Activated T-helper 9 cell treated with anti-CD3 and anti-CD28 coated beads, Interleukin-2, amount 50 U/mL, for 16 hours (primary cell): ENCODE measurements around the gene MAMDC4.

Source experiments
- DNase-seq: peaks from one replicate; pipeline ENCODE4 v3.0.0-alpha.2; 2020; ENCODE audit warnings: low read depth

The MAMDC4 gene

DNA sequence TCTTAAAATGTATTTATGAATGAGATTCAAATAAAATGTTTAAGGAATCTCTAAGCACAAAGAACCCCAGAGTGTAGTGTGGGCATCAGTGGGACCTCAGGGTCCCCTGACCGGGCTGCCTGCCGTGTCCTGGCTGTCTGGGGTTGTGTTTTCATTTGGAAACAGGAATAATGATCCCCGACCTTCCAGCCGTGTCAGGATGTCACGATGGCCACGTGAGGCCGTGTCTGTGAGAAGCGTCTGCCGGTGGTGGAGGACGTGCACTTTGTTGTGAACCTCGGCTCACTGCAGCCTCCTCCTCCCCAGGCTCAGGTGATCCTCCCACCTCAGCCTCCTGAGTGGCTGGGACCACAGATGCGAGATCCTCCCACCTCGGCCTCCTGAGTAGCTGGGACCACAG is 38.5 kb downstream of the MAMDC4 start:
- DNase-seq = no peak

DNA sequence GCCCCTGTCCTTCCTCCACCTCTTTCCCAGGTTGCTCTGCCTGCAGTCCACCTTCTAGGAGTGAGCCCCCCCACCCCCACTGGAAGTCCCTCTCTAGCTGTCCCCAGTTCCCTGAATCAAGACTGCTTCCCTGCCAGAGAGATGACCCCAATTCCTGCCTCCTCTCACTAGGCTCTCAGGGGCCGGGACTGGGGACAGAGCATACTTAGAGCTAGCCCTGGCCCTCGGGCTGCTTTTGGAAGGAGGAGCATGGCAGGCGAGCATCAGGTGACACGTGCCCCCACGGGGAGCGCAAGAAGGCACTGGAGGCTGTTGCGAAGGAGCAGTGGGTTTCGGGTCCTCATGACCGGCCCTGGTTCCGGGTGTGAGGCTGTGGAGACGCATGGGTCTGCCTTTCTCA is 43.9 kb downstream of the MAMDC4 start:
- DNase-seq = no peak

DNA sequence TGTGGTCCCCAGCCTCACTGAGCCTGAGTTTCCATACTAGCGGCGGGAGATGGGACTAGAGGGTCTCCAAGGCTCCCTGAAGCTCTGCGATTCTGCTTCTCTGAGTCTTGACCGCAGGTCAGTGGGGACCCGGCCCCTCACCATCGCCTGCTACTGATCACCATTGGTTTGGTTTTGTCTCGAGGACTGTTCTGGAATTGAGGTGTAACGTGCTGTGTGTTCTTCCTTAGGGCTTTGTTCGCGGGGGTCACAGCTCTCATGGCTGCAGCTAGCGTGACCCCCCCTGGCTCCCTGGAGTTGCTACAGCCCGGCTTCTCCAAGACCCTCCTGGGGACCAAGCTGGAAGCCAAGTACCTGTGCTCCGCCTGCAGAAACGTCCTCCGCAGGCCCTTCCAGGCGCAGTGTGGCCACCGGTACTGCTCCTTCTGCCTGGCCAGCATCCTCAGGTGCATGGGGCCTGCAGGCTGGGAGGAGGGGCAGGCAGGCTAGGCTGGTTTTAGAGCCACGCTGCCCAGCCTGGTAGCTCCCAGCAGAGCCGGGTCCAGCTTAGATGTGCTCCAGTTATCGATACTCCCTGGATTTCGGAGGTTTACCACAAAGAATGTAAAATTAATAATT is 46.4 kb downstream of the MAMDC4 start:
- no peak for DNase-seq

DNA sequence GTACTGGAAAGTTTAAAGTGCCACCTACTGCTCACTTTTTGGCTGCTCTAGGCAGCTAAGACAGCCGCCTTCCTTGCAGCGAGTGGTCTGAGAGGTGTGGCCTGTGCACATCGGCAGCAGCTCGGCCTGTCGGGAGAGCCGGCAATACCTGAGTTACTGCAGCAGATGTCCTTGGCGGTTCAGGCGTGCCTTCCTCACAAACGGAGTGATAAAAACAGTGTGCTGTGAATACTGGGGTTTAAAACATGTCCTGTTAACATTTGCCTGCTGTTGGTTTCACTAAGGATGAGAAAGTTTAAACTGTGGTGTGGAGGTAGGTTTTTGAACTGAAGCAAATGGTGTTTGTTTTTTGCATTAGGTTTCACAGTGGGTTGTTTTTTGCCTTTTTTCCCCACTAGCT is 47.0 kb downstream of the MAMDC4 start:
- no peak for DNase-seq

DNA sequence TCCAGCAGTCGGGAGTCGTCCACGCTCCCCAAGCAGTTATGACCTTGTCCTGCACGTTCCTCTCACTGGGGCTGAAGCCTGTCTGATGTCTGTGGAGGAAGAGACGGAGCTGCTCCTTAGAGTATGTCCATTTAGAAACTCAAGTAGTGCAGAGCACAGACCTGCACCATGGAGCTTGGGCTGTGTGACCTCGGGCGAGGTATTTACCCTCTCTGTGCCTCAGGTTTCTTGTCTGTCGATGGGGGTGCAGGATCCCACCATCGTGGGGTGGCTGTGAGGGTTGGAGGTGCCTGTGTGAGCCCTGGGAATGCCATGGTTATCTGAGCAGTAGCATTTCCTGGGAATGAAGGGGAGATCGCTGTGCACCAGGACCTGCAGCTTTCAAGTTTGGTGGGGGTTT is 48.4 kb downstream of the MAMDC4 start:
- DNase-seq = no peak

DNA sequence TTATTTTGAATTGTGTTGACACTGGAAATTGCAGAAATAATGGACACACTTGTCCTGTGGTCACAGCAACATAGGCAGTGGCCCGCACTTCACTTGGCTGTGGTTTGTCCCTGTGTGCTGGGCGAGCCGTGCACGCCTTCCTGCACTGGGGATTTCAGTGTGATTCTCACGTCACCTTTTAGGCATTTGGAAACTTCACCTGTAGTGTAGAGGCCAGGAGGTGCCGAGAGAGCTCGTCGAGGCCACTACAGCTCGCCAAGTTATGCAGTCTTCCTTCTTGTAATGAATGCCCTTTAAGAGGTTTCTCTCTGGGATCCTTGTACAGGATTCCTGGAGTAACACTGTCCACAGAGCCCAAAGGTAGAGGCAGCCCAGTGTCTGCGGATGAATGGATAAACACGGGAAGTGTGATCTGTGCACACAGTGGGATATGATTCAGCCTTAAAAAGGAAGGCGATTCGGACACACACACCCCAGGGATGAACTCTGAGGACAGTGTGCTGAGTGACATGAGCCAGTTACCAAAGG is 48.9 kb downstream of the MAMDC4 start:
- no peak for DNase-seq

DNA sequence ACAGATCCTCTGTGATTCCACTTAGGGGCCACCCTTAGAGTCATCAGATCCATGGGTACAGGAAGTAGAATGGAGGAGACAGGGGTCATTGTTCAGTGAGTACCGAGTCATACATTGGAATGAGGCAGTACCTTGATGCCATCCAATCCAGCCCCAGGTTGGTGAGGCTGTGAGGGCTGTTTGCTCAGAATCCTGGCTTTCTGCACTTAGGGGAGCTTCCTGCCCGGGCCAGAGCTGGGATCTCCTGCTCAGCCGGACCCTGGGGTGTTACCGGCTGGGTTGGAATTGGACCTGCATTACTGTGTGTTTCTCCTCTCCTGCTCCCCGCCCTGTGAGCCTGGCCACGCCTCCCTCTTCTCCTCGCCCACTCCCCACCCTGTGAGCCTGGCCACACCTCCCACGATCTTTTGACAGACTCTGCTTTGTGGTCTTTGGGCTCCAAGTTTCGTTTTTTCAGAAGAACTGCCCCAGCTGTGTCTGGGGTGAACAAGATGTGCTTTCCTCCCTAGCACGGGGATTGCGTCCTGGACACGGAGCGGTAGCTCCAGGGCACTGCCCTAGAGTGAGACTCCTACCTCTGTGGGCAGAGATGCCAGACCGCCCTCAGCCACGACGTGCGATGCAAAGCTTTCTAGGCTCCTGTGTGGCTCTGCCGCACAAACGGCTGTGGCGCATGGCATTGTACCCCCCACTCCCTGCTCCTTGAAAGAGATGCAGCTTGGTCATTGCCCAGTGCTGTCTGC is 49.5 kb downstream of the MAMDC4 start:
- DNase-seq = peak; percentile 70

DNA sequence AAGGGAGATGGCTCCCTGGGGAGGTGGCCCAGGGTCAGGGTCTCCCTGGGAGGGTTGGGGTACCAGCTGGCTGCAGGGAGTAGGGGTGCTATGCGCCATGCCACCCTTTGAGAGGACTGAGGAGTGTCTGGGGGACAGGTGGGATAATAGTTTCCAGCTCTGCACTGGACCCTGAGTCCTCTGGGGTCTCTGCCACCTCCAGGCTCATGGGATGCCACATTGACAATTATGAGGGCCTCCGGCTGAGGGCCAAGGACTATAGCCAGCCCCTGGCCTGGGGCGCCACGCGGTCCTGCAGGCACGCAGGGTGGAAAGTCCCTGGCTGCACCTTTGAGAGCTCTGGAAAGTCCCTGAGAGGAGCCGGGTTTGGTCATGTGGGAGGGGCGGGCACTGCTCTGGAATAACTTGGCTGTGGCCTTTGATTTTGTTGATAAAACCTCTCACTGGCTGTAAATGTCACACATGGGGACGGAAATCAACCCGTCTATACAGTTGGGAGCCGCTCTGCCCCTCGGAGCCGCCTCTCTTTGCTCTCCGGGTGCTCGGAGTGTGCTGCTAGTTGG is 50.2 kb downstream of the MAMDC4 start:
- peak; percentile 84 for DNase-seq

DNA sequence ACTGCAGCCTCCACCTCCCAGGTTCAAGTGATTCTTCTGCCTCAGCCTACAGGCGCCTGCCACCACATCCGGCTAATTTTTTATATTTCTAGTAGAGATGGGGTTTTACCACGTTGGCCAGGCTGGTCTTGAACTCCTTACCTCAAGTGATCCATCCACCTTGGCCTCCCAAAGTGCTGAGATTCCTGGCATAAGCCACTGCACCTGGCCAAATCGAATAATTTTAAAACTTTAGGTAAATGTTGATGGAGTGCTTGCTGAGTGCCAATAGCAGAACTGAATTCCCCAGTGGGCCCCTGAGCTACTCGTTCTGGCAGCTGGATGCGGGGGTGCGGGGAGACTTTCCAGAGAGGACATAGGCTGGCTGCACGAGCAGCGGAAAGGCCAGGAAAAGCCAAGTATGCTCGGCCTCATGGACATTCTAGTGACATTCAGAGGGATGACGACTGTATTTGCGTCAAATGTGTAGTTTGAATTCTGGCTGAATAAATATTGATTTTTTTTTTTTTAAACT is 51.0 kb downstream of the MAMDC4 start:
- DNase-seq = no peak

DNA sequence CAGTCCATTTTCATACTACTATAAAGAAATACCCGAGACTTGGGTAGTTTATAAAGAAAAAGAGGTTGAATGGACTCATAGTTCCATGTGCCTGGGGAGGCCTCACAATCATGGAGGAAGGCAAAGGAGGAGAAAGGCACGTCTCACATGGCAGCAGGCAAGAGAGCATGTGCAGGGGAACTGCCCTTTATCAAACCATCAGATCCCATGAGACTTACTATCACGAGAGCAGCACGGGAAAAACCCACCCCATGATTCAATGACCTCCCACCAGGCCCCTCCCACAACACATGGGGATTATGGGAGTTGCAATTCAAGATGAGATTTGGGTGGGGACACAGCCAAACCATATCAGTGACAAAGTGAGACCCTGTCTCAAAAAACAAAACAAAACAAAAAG is 54.1 kb downstream of the MAMDC4 start:
- DNase-seq = no peak

DNA sequence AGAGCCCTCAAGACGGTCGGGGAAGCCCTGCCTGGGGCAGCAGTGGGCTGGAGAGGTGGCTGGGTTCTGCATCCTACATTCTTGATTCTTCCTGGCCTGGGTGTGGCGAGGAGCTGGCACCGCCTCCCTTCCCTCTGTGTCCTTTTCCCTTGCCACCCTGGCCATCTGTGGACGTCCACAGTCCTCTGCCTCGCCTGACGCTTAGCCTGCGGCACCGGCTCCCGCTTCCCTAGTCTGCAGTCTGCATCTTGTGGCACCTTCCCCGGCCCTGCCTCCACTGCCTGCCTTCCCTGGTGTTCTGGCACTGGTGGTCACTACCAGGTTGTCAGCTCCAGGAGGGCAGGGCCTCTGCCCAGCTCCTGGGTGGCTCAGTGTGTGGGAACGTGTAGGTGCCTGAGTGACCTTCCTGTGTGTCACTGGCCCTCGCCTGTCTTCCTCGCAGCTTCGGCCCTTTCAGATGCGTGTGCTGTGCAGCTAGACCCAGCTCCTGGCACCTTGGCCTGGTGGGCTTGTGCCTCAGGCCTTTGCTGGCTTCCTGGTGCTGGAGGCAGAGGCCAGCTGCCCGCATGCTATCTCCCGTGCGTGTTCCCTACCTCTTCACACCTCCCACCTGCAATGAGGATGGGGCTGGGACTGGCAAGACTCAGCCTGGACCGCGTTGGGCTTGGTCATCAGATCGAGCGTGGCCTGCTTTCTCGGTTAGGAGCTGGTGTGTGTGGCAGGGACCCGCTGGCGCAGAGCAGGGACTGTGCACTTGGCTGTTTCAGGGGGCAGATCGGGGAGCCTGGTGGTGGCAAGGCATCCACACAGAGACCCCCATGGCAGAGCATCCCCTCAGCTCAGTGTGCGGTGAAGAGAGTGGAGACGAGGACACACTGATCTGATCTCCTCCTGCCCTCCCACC is 55.1 kb downstream of the MAMDC4 start:
- no peak for DNase-seq
